Panc1 (cell line): ENCODE results near the gene ZNF594. TPM values are rescaled to one million over a fixed set of nuclear protein-coding genes. Genes with fewer than 3 reads are reported as not detected.
"Not testable (repeated sequence)": the region's sequence is repeated elsewhere in the genome, so short reads cannot be mapped to it uniquely, and the experiment has no call there.

Experiments
- ATAC-seq: fragments of 200-7000 bp; cut with Tn5 transposase; 2 replicates; pipeline ENCODE4 v1.9.1; 2020; ENCODE audit warnings: mild to moderate bottlenecking, moderate library complexity
- BruUV-seq: library from RNA; stranded (reverse); fragments of 400-500 nt; replicated peaks from 2 replicates; lab custom pipeline; 2021; lab: Mats Ljungman, UMichigan
- CTCF ChIA-PET: fragments of 300-600 bp; sonication (Branson Sonifier 250); formaldehyde crosslinking; loops from one replicate; lab custom pipeline; 2022; ENCODE audit warnings: antibody characterized with exemption; lab: Charles Lee
- POLR2A ChIA-PET: fragments of 300-600 bp; sonication (Branson Sonifier 250); formaldehyde crosslinking; loops from one replicate; lab custom pipeline; 2022; ENCODE audit warnings: antibody characterized with exemption; lab: Charles Lee
- DNase-seq: peaks from one replicate; pipeline ENCODE4 v3.0.0-alpha.2; 2010; ENCODE audit warnings: low read depth, low spot score
- H3K27ac ChIP-seq: 2 replicates; pipeline ENCODE4 v1.5.1; 2011; ENCODE audit warnings: mild to moderate bottlenecking, low read length, inconsistent platforms
- H3K27me3 ChIP-seq: fragments of 200-500 bp; sonication (Bioruptor generic); 2 replicates; pipeline ENCODE4 v1.6.0; 2014; ENCODE audit warnings: low read length, inconsistent platforms; ENCODE audit not compliant: control insufficient read depth, insufficient read depth
- H3K36me3 ChIP-seq: fragments of 200-500 bp; sonication (Bioruptor generic); 2 replicates; pipeline ENCODE4 v1.5.1; 2014; ENCODE audit warnings: inconsistent platforms, mild to moderate bottlenecking, low read length, moderate library complexity; ENCODE audit not compliant: control insufficient read depth, insufficient read depth
- H3K4me1 ChIP-seq: 2 replicates; pipeline ENCODE4 v1.5.1; 2011; ENCODE audit warnings: inconsistent platforms, mild to moderate bottlenecking, low read length, moderate library complexity; ENCODE audit not compliant: control insufficient read depth, insufficient read depth
- H3K4me3 ChIP-seq, 2 experiments: 2 replicates each; pipeline ENCODE4 v1.5.1; 2011 to 2012; ENCODE audit warnings: low read depth in 2 of 2, low read length in 2 of 2, mild to moderate bottlenecking in 2 of 2, inconsistent platforms in 1 of 2, moderate library complexity in 1 of 2
- H3K9me3 ChIP-seq: fragments of 200-500 bp; sonication (Bioruptor generic); 2 replicates; pipeline ENCODE4 v1.5.1; 2014; ENCODE audit warnings: low read depth, mild to moderate bottlenecking, inconsistent platforms, low read length, moderate library complexity; ENCODE audit not compliant: control insufficient read depth, insufficient read depth
- POLR2AphosphoS5 ChIP-seq: IDR thresholded peaks from 2 replicates; pipeline ENCODE4 v1.6.1; 2012; ENCODE audit warnings: mild to moderate bottlenecking, low read depth, low read length, moderate library complexity
- SIN3A ChIP-seq: IDR thresholded peaks from 2 replicates; pipeline ENCODE4 v1.6.1; 2012; ENCODE audit warnings: low read depth, mild to moderate bottlenecking, low read length, moderate library complexity, borderline replicate concordance; ENCODE audit not compliant: insufficient read depth
- TCF7L2 ChIP-seq: IDR thresholded peaks from 2 replicates; pipeline ENCODE4 v1.6.1; 2011; ENCODE audit warnings: mild to moderate bottlenecking, low read depth, low read length, inconsistent platforms
- in situ Hi-C: cut with HindIII; loops from 2 replicates; pipeline ENCODE4 v1.10.0; 2016; ENCODE audit warnings: low sequenced_read_pairs, low pct_unique_long_range_greater_than_20kb
- intact Hi-C: fragments of 100-400 bp; cut with micrococcal nuclease; formaldehyde crosslinking; loops from one replicate; pipeline ENCODE4 v1.10.0; 2022; ENCODE audit not compliant: unreplicated experiment
- total RNA-seq: library from RNA; stranded (reverse); gene quantifications from one replicate; pipeline ENCODE4 v1.2.1, GENCODE V29; 2021; ENCODE audit not compliant: unreplicated experiment
- TF ChIP-seq, protein P1 (sequence below): fragments of 450-650 bp; IDR thresholded peaks from 2 replicates; pipeline ENCODE4 v1.5.1; 2017; ENCODE audit warnings: mild to moderate bottlenecking
- TF ChIP-seq, protein P2 (sequence below), 2 experiments: IDR thresholded peaks; 2 replicates each; pipeline ENCODE4 v1.6.1; 2011 to 2012; ENCODE audit warnings: low read depth in 2 of 2, control low read depth in 1 of 2, low read length in 1 of 2, mild to moderate bottlenecking in 1 of 2, moderate library complexity in 1 of 2; ENCODE audit not compliant: insufficient read depth in 1 of 2

The ZNF594 gene
- total RNA-seq, 1 experiment from 2014 or later, result 5.6 TPM

DNA sequence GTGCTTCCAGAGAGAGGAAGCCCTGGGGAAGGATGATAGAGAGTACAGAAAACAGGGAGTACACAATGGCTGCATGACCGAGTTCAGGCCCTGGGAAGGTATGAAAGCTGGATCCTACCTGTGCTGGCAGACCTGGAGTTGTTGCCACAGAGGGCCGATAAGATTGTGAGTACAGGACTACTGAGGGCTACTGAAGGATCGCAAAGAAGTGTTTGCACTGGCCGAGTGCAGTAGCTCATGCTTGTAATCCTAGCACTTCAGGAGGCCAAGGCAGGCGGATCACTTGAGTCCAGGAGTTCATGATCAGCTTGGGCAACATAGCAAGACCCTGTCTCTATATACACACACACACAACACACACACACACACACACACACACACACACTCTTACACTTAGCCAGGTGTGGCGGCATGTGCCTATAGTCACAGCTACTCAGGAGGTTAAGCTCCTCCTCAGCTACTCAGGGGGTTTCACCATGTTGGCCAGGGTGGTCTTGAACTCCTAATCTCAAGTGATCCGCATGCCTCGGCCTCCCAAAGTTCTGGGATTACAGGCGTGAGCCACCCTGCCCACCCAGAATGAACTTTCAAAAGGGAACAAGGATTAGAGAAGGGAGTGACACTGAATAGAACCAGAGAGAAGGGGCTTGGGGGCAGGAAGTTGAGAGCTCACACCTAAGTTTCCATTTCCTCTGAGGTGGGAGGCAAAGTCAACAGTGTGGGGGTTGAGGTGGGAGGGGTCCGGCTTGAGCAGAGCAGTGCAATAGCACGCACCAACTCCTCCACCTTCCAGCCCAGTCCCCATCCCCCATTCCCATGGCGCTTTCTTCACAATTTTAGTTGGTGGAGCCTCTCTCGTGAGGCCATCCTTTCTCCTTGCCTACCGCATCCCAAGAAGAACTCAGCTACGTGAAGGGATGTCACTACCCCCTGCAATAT is 35.5 kb upstream of the ZNF594 start:
- ChIA-PET CTCF (no interaction called here), POLR2A (no interaction called here)
- TF ChIP-seq, protein P1, sequence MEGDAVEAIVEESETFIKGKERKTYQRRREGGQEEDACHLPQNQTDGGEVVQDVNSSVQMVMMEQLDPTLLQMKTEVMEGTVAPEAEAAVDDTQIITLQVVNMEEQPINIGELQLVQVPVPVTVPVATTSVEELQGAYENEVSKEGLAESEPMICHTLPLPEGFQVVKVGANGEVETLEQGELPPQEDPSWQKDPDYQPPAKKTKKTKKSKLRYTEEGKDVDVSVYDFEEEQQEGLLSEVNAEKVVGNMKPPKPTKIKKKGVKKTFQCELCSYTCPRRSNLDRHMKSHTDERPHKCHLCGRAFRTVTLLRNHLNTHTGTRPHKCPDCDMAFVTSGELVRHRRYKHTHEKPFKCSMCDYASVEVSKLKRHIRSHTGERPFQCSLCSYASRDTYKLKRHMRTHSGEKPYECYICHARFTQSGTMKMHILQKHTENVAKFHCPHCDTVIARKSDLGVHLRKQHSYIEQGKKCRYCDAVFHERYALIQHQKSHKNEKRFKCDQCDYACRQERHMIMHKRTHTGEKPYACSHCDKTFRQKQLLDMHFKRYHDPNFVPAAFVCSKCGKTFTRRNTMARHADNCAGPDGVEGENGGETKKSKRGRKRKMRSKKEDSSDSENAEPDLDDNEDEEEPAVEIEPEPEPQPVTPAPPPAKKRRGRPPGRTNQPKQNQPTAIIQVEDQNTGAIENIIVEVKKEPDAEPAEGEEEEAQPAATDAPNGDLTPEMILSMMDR, result no peak
- no peak for TF ChIP-seq SIN3A
- TF ChIP-seq, protein P2, sequence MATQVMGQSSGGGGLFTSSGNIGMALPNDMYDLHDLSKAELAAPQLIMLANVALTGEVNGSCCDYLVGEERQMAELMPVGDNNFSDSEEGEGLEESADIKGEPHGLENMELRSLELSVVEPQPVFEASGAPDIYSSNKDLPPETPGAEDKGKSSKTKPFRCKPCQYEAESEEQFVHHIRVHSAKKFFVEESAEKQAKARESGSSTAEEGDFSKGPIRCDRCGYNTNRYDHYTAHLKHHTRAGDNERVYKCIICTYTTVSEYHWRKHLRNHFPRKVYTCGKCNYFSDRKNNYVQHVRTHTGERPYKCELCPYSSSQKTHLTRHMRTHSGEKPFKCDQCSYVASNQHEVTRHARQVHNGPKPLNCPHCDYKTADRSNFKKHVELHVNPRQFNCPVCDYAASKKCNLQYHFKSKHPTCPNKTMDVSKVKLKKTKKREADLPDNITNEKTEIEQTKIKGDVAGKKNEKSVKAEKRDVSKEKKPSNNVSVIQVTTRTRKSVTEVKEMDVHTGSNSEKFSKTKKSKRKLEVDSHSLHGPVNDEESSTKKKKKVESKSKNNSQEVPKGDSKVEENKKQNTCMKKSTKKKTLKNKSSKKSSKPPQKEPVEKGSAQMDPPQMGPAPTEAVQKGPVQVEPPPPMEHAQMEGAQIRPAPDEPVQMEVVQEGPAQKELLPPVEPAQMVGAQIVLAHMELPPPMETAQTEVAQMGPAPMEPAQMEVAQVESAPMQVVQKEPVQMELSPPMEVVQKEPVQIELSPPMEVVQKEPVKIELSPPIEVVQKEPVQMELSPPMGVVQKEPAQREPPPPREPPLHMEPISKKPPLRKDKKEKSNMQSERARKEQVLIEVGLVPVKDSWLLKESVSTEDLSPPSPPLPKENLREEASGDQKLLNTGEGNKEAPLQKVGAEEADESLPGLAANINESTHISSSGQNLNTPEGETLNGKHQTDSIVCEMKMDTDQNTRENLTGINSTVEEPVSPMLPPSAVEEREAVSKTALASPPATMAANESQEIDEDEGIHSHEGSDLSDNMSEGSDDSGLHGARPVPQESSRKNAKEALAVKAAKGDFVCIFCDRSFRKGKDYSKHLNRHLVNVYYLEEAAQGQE (IDR thresholded peaks at IDR 0.05; ENCODE audit: insufficient read depth in 1 of 2, low read depth in 2 of 2, low read length in 1 of 2), result no peak
- no peak for TF ChIP-seq TCF7L2
- TF ChIP-seq POLR2AphosphoS5, result no peak
- Histone ChIP-seq H3K4me3 (no peak overlapping the region), H3K27me3 (no peaks in the 10 kb centered on the region), H3K36me3 (no peaks in the 10 kb centered on the region), H3K9me3 (no peaks in the 10 kb centered on the region), H3K27ac (no peak overlapping the region), H3K4me1 (no peaks in the 10 kb centered on the region; the same call in 1 of the 2 replicates)
- intact Hi-C loops, result no loop called here
- ATAC-seq (no peak), DNase-seq (no peak)
- no TSS peak for BruUV-seq
- in situ Hi-C loops, result no loop called here

DNA sequence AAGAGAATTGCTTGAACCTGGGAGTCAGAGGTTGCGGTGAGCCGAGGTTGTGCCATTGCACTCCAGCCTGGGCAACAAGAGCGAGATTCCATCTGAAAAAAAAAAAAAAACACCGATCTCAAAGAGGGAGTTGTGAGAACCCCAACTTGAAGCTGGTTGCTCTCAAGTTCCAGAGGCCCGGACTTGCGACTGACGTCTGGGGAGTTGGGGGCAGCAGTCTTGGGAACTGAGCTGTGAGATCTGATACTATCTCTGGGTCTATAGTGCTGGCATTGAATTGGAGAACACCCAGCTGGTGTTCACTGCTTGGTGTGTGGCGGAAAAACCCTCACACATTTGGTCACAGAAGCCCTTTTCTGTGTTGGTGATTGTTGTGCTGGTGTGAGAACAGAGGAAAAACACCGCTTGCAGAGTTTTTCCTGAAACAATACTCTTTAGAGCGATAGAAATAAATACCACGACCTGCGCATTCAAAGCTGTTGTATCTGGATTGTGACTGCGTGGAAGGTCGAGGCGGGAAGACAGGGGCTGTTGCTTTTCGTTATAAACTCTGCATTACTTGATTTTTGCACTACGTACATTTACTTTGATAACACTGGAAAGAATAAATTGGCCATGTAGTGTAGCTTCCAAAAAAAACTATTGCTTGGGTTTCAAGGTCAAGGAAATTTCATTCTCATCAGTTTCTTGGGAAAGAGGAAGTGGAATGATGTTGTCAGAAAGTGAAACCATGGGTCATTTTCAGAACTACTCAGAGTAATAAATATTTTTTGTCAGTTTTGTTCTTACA is 34.2 kb upstream of the ZNF594 start:
- intact Hi-C loops, result no loop called here
- DNase-seq, result no peak
- H3K27ac ChIP-seq, result no peak overlapping the region
- ATAC-seq, result no peak
- no TSS peak for BruUV-seq
- no peaks in the 10 kb centered on the region for H3K27me3 ChIP-seq
- no peaks in the 10 kb centered on the region for H3K36me3 ChIP-seq
- H3K9me3 ChIP-seq, result no peaks in the 10 kb centered on the region
- no peak for TF ChIP-seq SIN3A
- TF ChIP-seq, protein P2 (IDR thresholded peaks at IDR 0.05; ENCODE audit: insufficient read depth in 1 of 2, low read depth in 2 of 2, low read length in 1 of 2), result no peak
- POLR2A ChIA-PET, result interaction anchor here (0.6 kb wide), 1 partner anchor 34 kb away, joined by 7 read pairs; the partner anchor contains the start of gene ZNF594
- CTCF ChIA-PET, result no interaction called here
- H3K4me3 ChIP-seq, result no peak overlapping the region
- in situ Hi-C loops, result no loop called here
- H3K4me1 ChIP-seq, result no peaks in the 10 kb centered on the region

GRCh38 chr17:5221912-5222311 is 30.2 kb upstream of the ZNF594 start:
- DNase-seq, intact Hi-C loops, H3K9me3 ChIP-seq, in situ Hi-C loops, POLR2A ChIA-PET, ATAC-seq, H3K4me3 ChIP-seq, CTCF ChIA-PET, H3K27ac ChIP-seq, H3K36me3 ChIP-seq, H3K4me1 ChIP-seq, H3K27me3 ChIP-seq, BruUV-seq: not testable (repeated sequence)
